GM23338 (cell line): ENCODE data around the gene CTNNAL1.

Experiments used
- CTCF ChIP-seq, 2 experiments: fragments of 200-600 bp in 1 of 2; sonication (generic) in 1 of 2; conservative IDR thresholded peaks; 2 replicates each; pipeline versions ENCODE4 v1.5.1 to v1.6.1; 2016 to 2017; ENCODE audit warnings: antibody characterized with exemption in 2 of 2, low read depth in 2 of 2, mild to moderate bottlenecking in 2 of 2, moderate library complexity in 1 of 2
- EZH2 ChIP-seq: fragments of 200-600 bp; sonication (generic); IDR thresholded peaks from one replicate; pipeline ENCODE4 v1.8.0; 2017; ENCODE audit warnings: antibody characterized with exemption, mild to moderate bottlenecking, low read depth; ENCODE audit not compliant: unreplicated experiment
- REST ChIP-seq: IDR thresholded peaks from one replicate; pipeline ENCODE4 v1.6.1; 2018; ENCODE audit warnings: antibody characterized with exemption; ENCODE audit not compliant: unreplicated experiment
- STAT1 ChIP-seq: IDR thresholded peaks from one replicate; pipeline ENCODE4 v1.6.1; 2016; ENCODE audit warnings: antibody characterized with exemption; ENCODE audit not compliant: unreplicated experiment
- ZNF462 ChIP-seq: fragments of 250-450 bp; sonication (Bioruptor Pico); IDR thresholded peaks from 2 replicates; pipeline ENCODE4 v1.5.0; 2020; ENCODE audit warnings: mild to moderate bottlenecking, moderate library complexity

- TF ChIP-seq CTCF (conservative IDR thresholded peaks at IDR 0.05; ENCODE audit: low read depth in 2 of 2), result peak in 1 of 2 experiments; percentile 47; a peak in 3 of 4 replicates
- no peak for TF ChIP-seq STAT1
- no peak for TF ChIP-seq EZH2
- no peak for TF ChIP-seq REST
- no peak for TF ChIP-seq ZNF462
Measured at GRCh38 chr9:108933718-108934322, 79.5 kb downstream of the CTNNAL1 start, which contains the start of gene ELP1.
